SK-N-SH (cell line): ENCODE data around the gene ASAP2. TPM values are rescaled to one million over a fixed set of nuclear protein-coding genes. Genes with fewer than 3 reads are reported as not detected.

ENCODE experiments used
- CTCF ChIA-PET: fragments of 300-600, 350-600 bp; formaldehyde crosslinking; extraction: SDS; loops from one replicate; lab custom pipeline; 2021; lab: Yijun Ruan, JAX
- POLR2A ChIA-PET: fragments of 350-600 bp; sonication (Branson Sonifier 250); formaldehyde crosslinking; extraction: SDS; loops from one replicate; lab custom pipeline; 2020; ENCODE audit warnings: antibody characterized with exemption, inconsistent platforms; lab: Yijun Ruan, JAX
- DNase-seq: peaks from one replicate; pipeline ENCODE4 v3.0.0; 2012
- H2AFZ ChIP-seq: fragments of 200-600 bp; sonication (generic); 2 replicates; pipeline ENCODE4 v1.8.1; 2016; ENCODE audit warnings: antibody characterized with exemption, mild to moderate bottlenecking, low read depth
- H3F3A ChIP-seq: fragments of 200-600 bp; sonication (generic); replicated peaks from 2 replicates; pipeline ENCODE3; 2016; ENCODE audit warnings: antibody characterized with exemption, mild to moderate bottlenecking; ENCODE audit not compliant: insufficient read depth
- H3K27ac ChIP-seq, 2 experiments: fragments of 200-500 bp in 1 of 2; fragments of 200-600 bp in 1 of 2; sonication (Bioruptor generic) in 1 of 2; sonication (generic), shearing (Covaris generic) in 1 of 2; 2 replicates each; pipeline versions ENCODE4 v1.5.1 to v1.6.1; 2014 to 2016; ENCODE audit warnings: low read depth in 2 of 2, inconsistent platforms in 1 of 2, low read length in 1 of 2, mild to moderate bottlenecking in 1 of 2, mixed read lengths in 1 of 2
- H3K27me3 ChIP-seq: fragments of 200-600 bp; sonication (generic), shearing (Covaris generic); 2 replicates; pipeline ENCODE4 v1.6.1; 2016; ENCODE audit warnings: mixed run types; ENCODE audit not compliant: insufficient read depth
- H3K36me3 ChIP-seq, 2 experiments: fragments of 200-500 bp in 1 of 2; fragments of 200-600 bp in 1 of 2; sonication (Bioruptor generic) in 1 of 2; sonication (generic) in 1 of 2; replicated peaks in 1 of 2; 2 replicates each; pipeline versions ENCODE3 to v1.5.1; 2014 to 2016; ENCODE audit warnings: low read length in 1 of 2, mild to moderate bottlenecking in 1 of 2; ENCODE audit not compliant: insufficient read depth in 2 of 2, control insufficient read depth in 1 of 2
- H3K4me1 ChIP-seq, 2 experiments: fragments of 200-500 bp in 1 of 2; fragments of 200-600 bp in 1 of 2; sonication (Bioruptor generic) in 1 of 2; sonication (generic), shearing (Covaris generic) in 1 of 2; 2 replicates each; pipeline versions ENCODE4 v1.5.1 to v1.6.1; 2014 to 2016; ENCODE audit warnings: low read depth in 1 of 2, low read length in 1 of 2, mixed run types in 1 of 2; ENCODE audit not compliant: insufficient read depth in 2 of 2, control insufficient read depth in 1 of 2
- H3K4me2 ChIP-seq: fragments of 200-600 bp; sonication (generic), shearing (Covaris generic); 2 replicates; pipeline ENCODE4 v1.6.1; 2017; ENCODE audit warnings: mixed run types
- H3K4me3 ChIP-seq, 2 experiments: fragments of 200-500 bp in 1 of 2; fragments of 200-600 bp in 1 of 2; sonication (Bioruptor generic) in 1 of 2; sonication (generic), shearing (Covaris generic) in 1 of 2; 2 replicates each; pipeline versions ENCODE4 v1.5.1 to v1.8.1; 2014 to 2016; ENCODE audit warnings: low read depth in 2 of 2, inconsistent platforms in 1 of 2, low read length in 1 of 2, mild to moderate bottlenecking in 1 of 2, mixed read lengths in 1 of 2, moderate library complexity in 1 of 2
- H3K79me2 ChIP-seq: fragments of 200-600 bp; sonication (generic); 2 replicates; pipeline ENCODE4 v1.8.1; 2017; ENCODE audit warnings: mild to moderate bottlenecking; ENCODE audit not compliant: insufficient read depth
- H3K9ac ChIP-seq: fragments of 200-600 bp; sonication (generic); 2 replicates; pipeline ENCODE4 v1.6.1; 2017; ENCODE audit warnings: mixed run types
- H3K9me2 ChIP-seq: fragments of 200-600 bp; sonication (generic); 2 replicates; pipeline ENCODE4 v1.6.1; 2017; ENCODE audit warnings: mixed run types
- H3K9me3 ChIP-seq: fragments of 200-600 bp; sonication (generic); 2 replicates; pipeline ENCODE4 v1.6.1; 2017; ENCODE audit warnings: mixed run types, mild to moderate bottlenecking, moderate library complexity
- H4K20me1 ChIP-seq: fragments of 200-600 bp; sonication (generic); 2 replicates; pipeline ENCODE4 v1.6.1; 2017; ENCODE audit warnings: mild to moderate bottlenecking, mixed run types; ENCODE audit not compliant: insufficient read depth
- CHD2 ChIP-seq: fragments of 150-350 bp; IDR thresholded peaks from 2 replicates; pipeline ENCODE4 v1.6.1; 2018; ENCODE audit warnings: low read length; ENCODE audit not compliant: partially characterized antibody
- EP300 ChIP-seq, 2 experiments: IDR thresholded peaks; 2 replicates each; pipeline versions ENCODE4 v1.4.0 to v1.6.1; 2012; ENCODE audit warnings: borderline replicate concordance in 1 of 2, low read depth in 1 of 2, low read length in 1 of 2
- GATA2 ChIP-seq: sonication (generic); formaldehyde crosslinking; IDR thresholded peaks from 2 replicates; pipeline ENCODE4 v1.5.0; 2020; ENCODE audit warnings: mild to moderate bottlenecking, missing genetic modification reagents
- MXI1 ChIP-seq: IDR thresholded peaks from 2 replicates; pipeline ENCODE4 v1.6.1; 2012; ENCODE audit warnings: mild to moderate bottlenecking, low read depth, low read length, improper control_type of control experiment
- POLR2AphosphoS5 ChIP-seq: IDR thresholded peaks from 2 replicates; pipeline ENCODE4 v1.6.1; 2012; ENCODE audit warnings: low read depth, low read length
- RFX5 ChIP-seq: IDR thresholded peaks from 2 replicates; pipeline ENCODE4 v1.6.1; 2012; ENCODE audit warnings: mild to moderate bottlenecking, improper control_type of control experiment, low read length
- SIN3A ChIP-seq: IDR thresholded peaks from 2 replicates; pipeline ENCODE4 v1.6.1; 2012; ENCODE audit warnings: low read depth, mild to moderate bottlenecking, low read length, moderate library complexity, borderline replicate concordance
- TAF1 ChIP-seq: IDR thresholded peaks from 2 replicates; pipeline ENCODE4 v1.6.1; 2012; ENCODE audit warnings: low read depth, mild to moderate bottlenecking, low read length, moderate library complexity, borderline replicate concordance
- USF2 ChIP-seq: fragments of 150-350 bp; IDR thresholded peaks from 2 replicates; pipeline ENCODE4 v1.6.1; 2017; ENCODE audit warnings: antibody characterized with exemption, low read length, low read depth, borderline replicate concordance
- WGBS: methylation state at CpG from one replicate; pipeline ENCODE4 v1.1.6; 2017; ENCODE audit warnings: low lambda C conversion rate; 5-methylcytosine and 5-hydroxymethylcytosine counted together
- polyA plus RNA-seq, 3 experiments: library from polyadenylated mRNA; depleted of rRNA; stranded (reverse); fragments of >200 nt; gene quantifications; 2 replicates each; pipeline ENCODE4 v1.2.3, GENCODE V29; 2012
- TF ChIP-seq, protein P1 (sequence below): IDR thresholded peaks from 2 replicates; pipeline ENCODE4 v1.4.0; 2012; ENCODE audit warnings: low read depth, borderline replicate concordance

The ASAP2 gene
- polyA plus RNA-seq, 1 of the 3 experiments (the other 2 are of a cell fraction): 37.9 TPM

GRCh38 chr2:9374071-9374730 is 167.6 kb downstream of the ASAP2 start:
- Histone ChIP-seq H3K9ac (no peak overlapping the region), H3K9me3 (no peaks in the 10 kb centered on the region), H3K4me3 (no peak overlapping the region), H3K4me1 (peaks cover 0 to 34% of the 10 kb centered on the region in 2 experiments; a peak in 3 of 4 replicates), H2AFZ (no peak overlapping the region), H3K79me2 (peaks cover 6% of the 10 kb centered on the region; the same call in 1 of the 2 replicates), H4K20me1 (no peaks in the 10 kb centered on the region), H3F3A (peaks cover 11% of the 10 kb centered on the region), H3K36me3 (peaks cover 52 to 77% of the 10 kb centered on the region in 2 experiments), H3K27ac (no peak overlapping the region), H3K4me2 (no peak overlapping the region), H3K27me3 (no peaks in the 10 kb centered on the region), H3K9me2 (no peaks in the 10 kb centered on the region)
- TF ChIP-seq RFX5: no peak
- TF ChIP-seq USF2: no peak
- TF ChIP-seq MXI1: no peak
- TF ChIP-seq GATA2 (CRISPR knock-in tag): no peak
- TF ChIP-seq TAF1: no peak
- TF ChIP-seq CHD2: no peak
- no peak for TF ChIP-seq EP300 (IDR thresholded peaks at IDR 0.05; ENCODE audit: borderline replicate concordance in 1 of 2, low read depth in 1 of 2, low read length in 1 of 2)
- TF ChIP-seq, protein P1, sequence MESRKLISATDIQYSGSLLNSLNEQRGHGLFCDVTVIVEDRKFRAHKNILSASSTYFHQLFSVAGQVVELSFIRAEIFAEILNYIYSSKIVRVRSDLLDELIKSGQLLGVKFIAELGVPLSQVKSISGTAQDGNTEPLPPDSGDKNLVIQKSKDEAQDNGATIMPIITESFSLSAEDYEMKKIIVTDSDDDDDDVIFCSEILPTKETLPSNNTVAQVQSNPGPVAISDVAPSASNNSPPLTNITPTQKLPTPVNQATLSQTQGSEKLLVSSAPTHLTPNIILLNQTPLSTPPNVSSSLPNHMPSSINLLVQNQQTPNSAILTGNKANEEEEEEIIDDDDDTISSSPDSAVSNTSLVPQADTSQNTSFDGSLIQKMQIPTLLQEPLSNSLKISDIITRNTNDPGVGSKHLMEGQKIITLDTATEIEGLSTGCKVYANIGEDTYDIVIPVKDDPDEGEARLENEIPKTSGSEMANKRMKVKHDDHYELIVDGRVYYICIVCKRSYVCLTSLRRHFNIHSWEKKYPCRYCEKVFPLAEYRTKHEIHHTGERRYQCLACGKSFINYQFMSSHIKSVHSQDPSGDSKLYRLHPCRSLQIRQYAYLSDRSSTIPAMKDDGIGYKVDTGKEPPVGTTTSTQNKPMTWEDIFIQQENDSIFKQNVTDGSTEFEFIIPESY: no peak
- CTCF ChIA-PET: interaction anchor here (1.0 to 1.7 kb wide), 5 partner anchors 8 to 232 kb away, joined by 3 to 4 read pairs (median 3); no protein-coding TSS in a partner anchor
- POLR2A ChIA-PET: no interaction called here
- no peak for DNase-seq
- WGBS: 99% methylated on average over 18 of the region's 18 CpGs

DNA sequence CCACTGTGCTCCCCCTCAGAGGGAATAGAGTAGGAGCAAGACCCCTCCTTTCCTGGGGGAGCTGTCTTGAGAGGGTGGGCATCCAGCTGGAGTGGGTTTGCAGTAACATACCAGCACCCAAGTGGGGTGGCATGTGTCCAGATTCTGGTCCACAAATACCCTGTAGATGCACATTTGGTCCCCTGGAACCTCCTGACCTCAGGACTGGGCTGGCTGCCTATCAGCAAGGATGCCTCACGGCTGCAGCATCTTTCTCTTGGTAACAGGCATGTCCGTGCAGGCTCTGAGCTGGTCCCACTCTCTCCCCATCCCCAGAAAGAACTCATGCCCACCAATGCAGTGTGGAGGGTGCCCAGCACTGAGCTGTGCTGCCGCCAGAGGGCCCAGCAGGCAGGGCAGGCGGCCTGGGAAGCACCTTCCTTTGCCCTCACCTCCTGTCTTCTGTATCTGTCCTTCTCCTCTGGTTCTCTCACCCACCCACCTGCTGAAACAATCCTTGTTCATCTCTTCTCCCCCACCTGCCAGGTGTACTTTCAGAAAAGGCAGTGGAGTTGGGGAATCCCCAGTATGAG is 169.3 kb downstream of the ASAP2 start:
- POLR2A ChIA-PET: interaction anchor here (0.6 kb wide), 1 partner anchor 110 kb away, joined by 3 read pairs; no protein-coding TSS in a partner anchor
- TF ChIP-seq SIN3A (no peak), POLR2AphosphoS5 (no peak)
- H3K4me3 ChIP-seq: no peak overlapping the region
- H3K4me1 ChIP-seq: peaks cover 4 to 36% of the 10 kb centered on the region in 2 experiments; a peak in 3 of 4 replicates
- no peak for DNase-seq
- no peak overlapping the region for H3K9ac ChIP-seq
- no peaks in the 10 kb centered on the region for H4K20me1 ChIP-seq
- peaks cover 23% of the 10 kb centered on the region for H3F3A ChIP-seq
- H3K27me3 ChIP-seq: no peaks in the 10 kb centered on the region
- no peak overlapping the region for H3K4me2 ChIP-seq
- no peaks in the 10 kb centered on the region for H3K9me3 ChIP-seq
- H3K9me2 ChIP-seq: no peaks in the 10 kb centered on the region
- peak overlapping the region in 1 of 2 experiments; percentile 97; a peak in 1 of 4 replicates for H3K27ac ChIP-seq
- peaks cover 12% of the 10 kb centered on the region; the same call in 1 of the 2 replicates for H3K79me2 ChIP-seq
- H3K36me3 ChIP-seq: peaks cover 58 to 71% of the 10 kb centered on the region in 2 experiments
- 91% methylated on average over 3 of the region's 4 CpGs for WGBS
- CTCF ChIA-PET: interaction anchor here (1.6 to 3.2 kb wide), 3 partner anchors 12 to 234 kb away, joined by 3 to 21 read pairs (median 5); no protein-coding TSS in a partner anchor
- H2AFZ ChIP-seq: no peak overlapping the region
